Omental fat pad (tissue), 4 donors: ENCODE measurements around the gene DPH2. TPM values are rescaled to one million over a fixed set of nuclear protein-coding genes. Genes with fewer than 3 reads are reported as not detected.
A peak's percentile ranks its signal among the peaks of the same experiment; 100 is the strongest.

Experiments used
- ATAC-seq: fragments of 150-250 bp; one replicate; pipeline ENCODE4 v1.9.1; 2016; ENCODE audit warnings: mild to moderate bottlenecking, moderate library complexity; ENCODE audit not compliant: low FRiP score
- DNase-seq: peaks from one replicate; pipeline ENCODE4 v3.0.0-alpha.2; 2019; ENCODE audit warnings: low spot score
- total RNA-seq, 4 donors: library from RNA; depleted of rRNA; stranded (reverse); fragments of >200 nt; gene quantifications; one replicate each; pipeline ENCODE4 v1.1.0, GENCODE V29; 2016
- TF ChIP-seq, protein P1 (sequence below), 3 donors: fragments of 450-650 bp; IDR thresholded peaks; one replicate each; pipeline ENCODE4 v1.5.1; 2016 to 2017; ENCODE audit warnings: antibody characterized with exemption in 3 of 3, mild to moderate bottlenecking in 3 of 3, moderate library complexity in 2 of 3

DPH2 gene
- total RNA-seq, 4 donors from 2014 or later, result 18.1 to 67.5 (median 23.1) TPM

DNA sequence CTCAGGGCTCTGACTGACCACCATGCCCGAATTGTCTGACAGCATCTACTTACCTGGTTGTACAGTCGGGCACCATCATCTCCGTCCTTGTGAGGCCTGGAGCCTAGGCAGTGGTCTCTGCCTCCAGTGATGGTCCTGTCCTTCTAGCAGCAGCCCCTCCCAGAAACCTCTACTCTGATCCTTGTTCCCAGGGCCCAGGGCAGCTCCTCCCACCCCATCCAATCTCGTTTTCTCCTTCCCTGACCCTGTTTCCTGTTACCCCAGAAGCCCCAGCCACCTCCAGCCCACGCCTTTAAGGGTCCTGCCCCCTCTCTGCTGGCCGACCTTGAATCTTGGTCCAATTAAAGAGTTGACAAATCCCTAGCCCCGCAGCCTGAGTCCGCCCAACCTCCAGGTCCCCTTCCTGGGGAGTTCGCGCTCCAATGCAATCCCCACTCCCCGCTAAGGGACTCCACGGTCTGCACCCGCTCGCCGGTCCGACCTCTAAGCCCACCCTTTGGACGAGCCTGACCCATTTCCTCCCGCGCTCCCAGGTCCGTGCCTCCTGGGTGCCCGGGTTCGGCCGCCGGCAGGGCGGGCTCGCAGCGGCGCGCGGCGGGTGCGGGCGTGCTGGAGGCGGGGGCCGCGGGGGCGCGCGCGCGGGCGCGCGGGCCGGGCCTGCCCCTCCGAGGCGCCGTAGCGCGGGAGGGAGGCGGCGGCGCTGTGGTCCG, 8.9 kb downstream of the DPH2 start, which contains the start of gene B4GALT2:
Gene B4GALT2, plus strand, starts transcription at position 660 of the 710 bp plus-strand sequence. CDS start 1,951 bp downstream, outside the sequence.
- TF ChIP-seq, protein P1, sequence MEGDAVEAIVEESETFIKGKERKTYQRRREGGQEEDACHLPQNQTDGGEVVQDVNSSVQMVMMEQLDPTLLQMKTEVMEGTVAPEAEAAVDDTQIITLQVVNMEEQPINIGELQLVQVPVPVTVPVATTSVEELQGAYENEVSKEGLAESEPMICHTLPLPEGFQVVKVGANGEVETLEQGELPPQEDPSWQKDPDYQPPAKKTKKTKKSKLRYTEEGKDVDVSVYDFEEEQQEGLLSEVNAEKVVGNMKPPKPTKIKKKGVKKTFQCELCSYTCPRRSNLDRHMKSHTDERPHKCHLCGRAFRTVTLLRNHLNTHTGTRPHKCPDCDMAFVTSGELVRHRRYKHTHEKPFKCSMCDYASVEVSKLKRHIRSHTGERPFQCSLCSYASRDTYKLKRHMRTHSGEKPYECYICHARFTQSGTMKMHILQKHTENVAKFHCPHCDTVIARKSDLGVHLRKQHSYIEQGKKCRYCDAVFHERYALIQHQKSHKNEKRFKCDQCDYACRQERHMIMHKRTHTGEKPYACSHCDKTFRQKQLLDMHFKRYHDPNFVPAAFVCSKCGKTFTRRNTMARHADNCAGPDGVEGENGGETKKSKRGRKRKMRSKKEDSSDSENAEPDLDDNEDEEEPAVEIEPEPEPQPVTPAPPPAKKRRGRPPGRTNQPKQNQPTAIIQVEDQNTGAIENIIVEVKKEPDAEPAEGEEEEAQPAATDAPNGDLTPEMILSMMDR (IDR thresholded peaks at IDR 0.05), result no peak
- peak; percentile 19 for ATAC-seq

GRCh38 chr1:43979261-43979527, 9.4 kb downstream of the DPH2 start:
- no peak for DNase-seq
- no peak for ATAC-seq
- TF ChIP-seq, protein P1 (IDR thresholded peaks at IDR 0.05), result no peak

More for the DNA sequence above, 8.9 kb downstream of the DPH2 start, which contains the start of gene B4GALT2:
- DNase-seq, result no peak

DNA sequence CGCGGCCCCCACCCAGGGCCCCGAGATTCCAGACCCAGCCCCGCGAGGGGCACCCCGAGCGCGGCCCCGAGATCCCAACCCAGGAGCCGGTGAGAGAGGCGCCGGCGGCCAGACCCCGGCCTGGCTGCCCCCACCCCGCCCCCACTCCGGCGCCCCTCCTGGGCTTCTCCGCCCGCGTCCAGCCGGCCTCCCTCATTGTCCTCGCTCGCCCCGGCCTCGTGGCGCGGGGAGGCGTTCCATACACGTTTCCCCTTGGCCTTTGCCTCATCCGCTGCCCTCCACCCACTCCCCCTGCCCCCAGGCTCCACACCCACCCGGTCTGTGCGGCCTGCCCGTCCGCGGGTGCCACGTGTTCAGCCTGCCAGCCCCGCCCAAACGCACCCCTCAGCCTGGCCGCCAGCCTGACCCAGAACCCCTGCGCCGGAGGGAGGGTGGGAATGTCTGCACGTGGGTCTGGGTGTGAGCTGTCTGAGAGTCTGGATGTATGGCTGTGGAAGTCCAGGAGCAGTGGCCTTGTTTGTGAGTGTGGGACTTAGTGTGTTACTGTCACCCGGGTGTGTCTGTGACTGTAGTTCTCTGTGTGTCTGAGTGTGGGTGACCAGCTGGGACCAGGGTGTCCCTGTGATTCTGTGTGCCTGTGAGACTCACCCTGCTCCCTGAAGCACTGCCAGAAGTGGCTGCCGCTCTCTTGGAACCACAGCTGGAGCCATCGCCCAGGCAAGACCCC, 9.9 kb downstream of the DPH2 start:
- TF ChIP-seq, protein P1 (IDR thresholded peaks at IDR 0.05), result no peak
- ATAC-seq (peak; percentile 61), DNase-seq (no peak)

GRCh38 chr1:43980255-43981134, 10.7 kb downstream of the DPH2 start:
- TF ChIP-seq, protein P1 (IDR thresholded peaks at IDR 0.05), result no peak
- ATAC-seq (no peak), DNase-seq (no peak)

DNA sequence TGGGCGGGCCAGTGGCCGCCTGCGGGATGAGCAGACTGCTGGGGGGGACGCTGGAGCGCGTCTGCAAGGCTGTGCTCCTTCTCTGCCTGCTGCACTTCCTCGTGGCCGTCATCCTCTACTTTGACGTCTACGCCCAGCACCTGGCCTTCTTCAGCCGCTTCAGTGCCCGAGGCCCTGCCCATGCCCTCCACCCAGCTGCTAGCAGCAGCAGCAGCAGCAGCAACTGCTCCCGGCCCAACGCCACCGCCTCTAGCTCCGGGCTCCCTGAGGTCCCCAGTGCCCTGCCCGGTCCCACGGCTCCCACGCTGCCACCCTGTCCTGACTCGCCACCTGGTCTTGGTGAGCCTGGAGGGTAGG, 11.3 kb downstream of the DPH2 start:
- DNase-seq (no peak), ATAC-seq (no peak)
- TF ChIP-seq, protein P1 (IDR thresholded peaks at IDR 0.05), result no peak

DNA sequence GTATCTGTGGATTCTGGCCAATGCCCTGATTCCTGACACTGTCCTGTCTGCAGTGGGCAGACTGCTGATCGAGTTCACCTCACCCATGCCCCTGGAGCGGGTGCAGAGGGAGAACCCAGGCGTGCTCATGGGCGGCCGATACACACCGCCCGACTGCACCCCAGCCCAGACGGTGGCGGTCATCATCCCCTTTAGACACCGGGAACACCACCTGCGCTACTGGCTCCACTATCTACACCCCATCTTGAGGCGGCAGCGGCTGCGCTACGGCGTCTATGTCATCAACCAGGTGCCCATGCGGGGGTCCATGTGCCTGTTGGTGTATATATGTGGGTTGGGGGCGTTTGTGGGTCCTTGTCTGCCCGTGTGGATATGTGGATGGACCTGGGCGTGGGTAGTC, 11.8 kb downstream of the DPH2 start:
- TF ChIP-seq, protein P1 (IDR thresholded peaks at IDR 0.05), result no peak
- no peak for ATAC-seq
- DNase-seq, result no peak
